Skeletal muscle satellite cell (primary cell): ENCODE data around the gene LGR4.
"Not testable (repeated sequence)": the region's sequence is repeated elsewhere in the genome, so short reads cannot be mapped to it uniquely, and the experiment has no call there.

Source experiments
- H3K27me3 ChIP-seq: 2 replicates; pipeline ENCODE4 v1.7.0; 2013; ENCODE audit warnings: low read length; ENCODE audit not compliant: control insufficient read depth, insufficient read depth
- H3K36me3 ChIP-seq: 2 replicates; pipeline ENCODE4 v1.7.0; 2013; ENCODE audit warnings: mild to moderate bottlenecking, control low read depth, low read length; ENCODE audit not compliant: insufficient read depth
- H3K4me1 ChIP-seq: 2 replicates; pipeline ENCODE4 v1.7.0; 2013; ENCODE audit warnings: low read length; ENCODE audit not compliant: control insufficient read depth, insufficient read depth
- H3K4me2 ChIP-seq: 2 replicates; pipeline ENCODE4 v1.7.0; 2013; ENCODE audit warnings: mild to moderate bottlenecking, low read length
- H3K4me3 ChIP-seq: 2 replicates; pipeline ENCODE4 v1.7.0; 2013; ENCODE audit warnings: low read length
- H3K9ac ChIP-seq: 2 replicates; pipeline ENCODE4 v1.7.0; 2013; ENCODE audit warnings: mild to moderate bottlenecking, low read depth, low read length, moderate library complexity
- H3K9me3 ChIP-seq: replicated peaks from 2 replicates; pipeline ENCODE4 v1.7.0; 2013; ENCODE audit warnings: mild to moderate bottlenecking, control low read depth, low read length

The LGR4 gene

GRCh38 chr11:27350511-27350910 lies 122.1 kb downstream of the LGR4 start:
- Histone ChIP-seq H3K4me3 (no peak overlapping the region), H3K9me3 (no peaks in the 10 kb centered on the region), H3K27me3 (no peaks in the 10 kb centered on the region), H3K4me1 (peaks cover 9% of the 10 kb centered on the region), H3K4me2 (no peak overlapping the region), H3K36me3 (peaks cover 3% of the 10 kb centered on the region), H3K9ac (no peak overlapping the region)

- Histone ChIP-seq H3K36me3 (peaks cover 3% of the 10 kb centered on the region), H3K9me3 (no peaks in the 10 kb centered on the region), H3K4me1 (peaks cover 9% of the 10 kb centered on the region), H3K4me2 (no peak overlapping the region), H3K27me3 (no peaks in the 10 kb centered on the region), H3K9ac (no peak overlapping the region), H3K4me3 (no peak overlapping the region)
Measured at GRCh38 chr11:27349919-27350318, 122.7 kb downstream of the LGR4 start.

- no peaks in the 10 kb centered on the region for H3K27me3 ChIP-seq
- H3K9ac ChIP-seq: no peak overlapping the region
- H3K4me3 ChIP-seq: no peak overlapping the region
- no peaks in the 10 kb centered on the region for H3K9me3 ChIP-seq
- peaks cover under 1% of the 10 kb centered on the region for H3K4me1 ChIP-seq
- no peak overlapping the region for H3K4me2 ChIP-seq
- H3K36me3 ChIP-seq: peaks cover 3% of the 10 kb centered on the region
Measured at GRCh38 chr11:27348340-27348873, 124.2 kb downstream of the LGR4 start.

- Histone ChIP-seq H3K4me3 (no peak overlapping the region), H3K9ac (no peak overlapping the region), H3K27me3 (no peaks in the 10 kb centered on the region), H3K4me2 (peak overlapping the region; percentile 41), H3K36me3 (peaks cover 3% of the 10 kb centered on the region), H3K4me1 (no peaks in the 10 kb centered on the region), H3K9me3 (no peaks in the 10 kb centered on the region)
Measured at GRCh38 chr11:27347359-27348339, 124.9 kb downstream of the LGR4 start.

GRCh38 chr11:27339941-27340340 lies 132.6 kb downstream of the LGR4 start:
- Histone ChIP-seq H3K4me1 (no peaks in the 10 kb centered on the region), H3K36me3 (no peaks in the 10 kb centered on the region), H3K9ac (no peak overlapping the region), H3K27me3 (no peaks in the 10 kb centered on the region), H3K4me2 (no peak overlapping the region), H3K9me3 (no peaks in the 10 kb centered on the region), H3K4me3 (no peak overlapping the region)

- not testable (repeated sequence) for H3K4me2 ChIP-seq, H3K4me1 ChIP-seq, H3K27me3 ChIP-seq, H3K9me3 ChIP-seq, H3K4me3 ChIP-seq, H3K9ac ChIP-seq, H3K36me3 ChIP-seq
Measured at GRCh38 chr11:27334764-27335163, 137.8 kb downstream of the LGR4 start.

- H3K4me3 ChIP-seq: no peak overlapping the region
- H3K9ac ChIP-seq: peak overlapping the region; percentile 18
- H3K9me3 ChIP-seq: no peaks in the 10 kb centered on the region
- H3K4me1 ChIP-seq: no peaks in the 10 kb centered on the region
- H3K27me3 ChIP-seq: no peaks in the 10 kb centered on the region
- H3K36me3 ChIP-seq: no peaks in the 10 kb centered on the region
- no peak overlapping the region for H3K4me2 ChIP-seq
Measured at GRCh38 chr11:27331981-27332380, 140.6 kb downstream of the LGR4 start.

GRCh38 chr11:27330633-27331270 lies 141.8 kb downstream of the LGR4 start:
- H3K4me3 ChIP-seq: no peak overlapping the region
- no peak overlapping the region for H3K9ac ChIP-seq
- H3K9me3 ChIP-seq: no peaks in the 10 kb centered on the region
- H3K4me2 ChIP-seq: no peak overlapping the region
- no peaks in the 10 kb centered on the region for H3K27me3 ChIP-seq
- no peaks in the 10 kb centered on the region for H3K4me1 ChIP-seq
- H3K36me3 ChIP-seq: no peaks in the 10 kb centered on the region

- no peaks in the 10 kb centered on the region for H3K9me3 ChIP-seq
- no peaks in the 10 kb centered on the region for H3K4me1 ChIP-seq
- H3K4me2 ChIP-seq: no peak overlapping the region
- no peaks in the 10 kb centered on the region for H3K36me3 ChIP-seq
- no peak overlapping the region for H3K9ac ChIP-seq
- no peaks in the 10 kb centered on the region for H3K27me3 ChIP-seq
- no peak overlapping the region for H3K4me3 ChIP-seq
Measured at GRCh38 chr11:27329867-27330632, 142.5 kb downstream of the LGR4 start.

GRCh38 chr11:27328614-27329013 lies 144.0 kb downstream of the LGR4 start:
- H3K4me3 ChIP-seq: no peak overlapping the region
- no peaks in the 10 kb centered on the region for H3K4me1 ChIP-seq
- no peaks in the 10 kb centered on the region for H3K36me3 ChIP-seq
- H3K9ac ChIP-seq: no peak overlapping the region
- no peaks in the 10 kb centered on the region for H3K9me3 ChIP-seq
- H3K4me2 ChIP-seq: no peak overlapping the region
- H3K27me3 ChIP-seq: no peaks in the 10 kb centered on the region

- not testable (repeated sequence) for H3K9ac ChIP-seq, H3K27me3 ChIP-seq, H3K4me2 ChIP-seq, H3K4me1 ChIP-seq, H3K36me3 ChIP-seq, H3K4me3 ChIP-seq, H3K9me3 ChIP-seq
Measured at GRCh38 chr11:27327064-27327463, 145.5 kb downstream of the LGR4 start.
